Endothelial cell (in vitro differentiated cells): Measurements from ENCODE around the gene FUCA2. TPM values are rescaled to one million over a fixed set of nuclear protein-coding genes. Genes with fewer than 3 reads are reported as not detected.

Experiments
- DNase-seq: peaks from one replicate; pipeline ENCODE4 v3.0.0; 2021; ENCODE audit warnings: low spot score
- H3K27ac Mint-ChIP-seq: one replicate; pipeline ENCODE4 v1.8.0; 2021; ENCODE audit warnings: mixed read lengths, inconsistent platforms; ENCODE audit not compliant: unreplicated experiment
- H3K27me3 Mint-ChIP-seq: one replicate; pipeline ENCODE4 v1.8.0; 2021; ENCODE audit warnings: mild to moderate bottlenecking, moderate library complexity, mixed read lengths, inconsistent platforms; ENCODE audit not compliant: unreplicated experiment
- H3K36me3 Mint-ChIP-seq: one replicate; pipeline ENCODE4 v1.8.0; 2021; ENCODE audit warnings: mild to moderate bottlenecking, low read depth, mixed read lengths, inconsistent platforms; ENCODE audit not compliant: unreplicated experiment
- H3K4me1 Mint-ChIP-seq: one replicate; pipeline ENCODE4 v1.8.0; 2021; ENCODE audit warnings: mild to moderate bottlenecking, mixed read lengths, inconsistent platforms; ENCODE audit not compliant: unreplicated experiment
- H3K4me3 Mint-ChIP-seq: one replicate; pipeline ENCODE4 v1.8.0; 2021; ENCODE audit warnings: mild to moderate bottlenecking, mixed read lengths, inconsistent platforms; ENCODE audit not compliant: unreplicated experiment
- H3K9me3 Mint-ChIP-seq: one replicate; pipeline ENCODE4 v1.8.0; 2021; ENCODE audit warnings: mixed read lengths, inconsistent platforms; ENCODE audit not compliant: unreplicated experiment
- total RNA-seq: library from RNA; stranded (reverse); fragmentation: NEBNext Ultra II Directional; extraction: Animal tissue kit (Norgen Biotek cat#: 25700); gene quantifications from one replicate; pipeline ENCODE4 v1.2.1, GENCODE V29; 2021; ENCODE audit not compliant: unreplicated experiment
- TF ChIP-seq, protein P1 (sequence below): fragments of 200-600 bp; sonication (generic); IDR thresholded peaks from one replicate; pipeline ENCODE4 v1.5.0; 2021; ENCODE audit warnings: antibody characterized with exemption; ENCODE audit not compliant: unreplicated experiment

Gene FUCA2
- total RNA-seq, 1 donor from 2014 or later: 31.0 TPM

DNA sequence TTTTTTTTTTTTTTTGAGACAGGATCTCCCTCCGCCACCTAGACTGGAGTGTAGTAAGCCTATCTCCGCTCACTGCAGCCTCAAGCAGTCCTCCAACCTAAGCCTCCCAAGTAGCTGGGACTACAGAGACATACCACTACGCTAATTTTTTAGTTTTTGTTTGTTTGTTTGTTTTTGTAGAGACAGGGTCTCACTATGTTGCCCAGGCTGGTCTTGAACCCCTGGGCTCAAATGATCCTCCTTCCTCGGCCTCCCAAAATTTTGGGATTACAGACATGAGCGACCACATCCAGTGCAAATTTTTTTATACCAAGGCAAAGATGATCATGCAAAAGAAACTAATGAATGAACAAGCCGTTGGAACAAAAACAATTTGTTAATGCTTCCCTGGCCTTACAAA, 5.3 kb downstream of the FUCA2 start:
- H3K36me3 Mint-ChIP-seq: no peaks in the 10 kb centered on the region

DNA sequence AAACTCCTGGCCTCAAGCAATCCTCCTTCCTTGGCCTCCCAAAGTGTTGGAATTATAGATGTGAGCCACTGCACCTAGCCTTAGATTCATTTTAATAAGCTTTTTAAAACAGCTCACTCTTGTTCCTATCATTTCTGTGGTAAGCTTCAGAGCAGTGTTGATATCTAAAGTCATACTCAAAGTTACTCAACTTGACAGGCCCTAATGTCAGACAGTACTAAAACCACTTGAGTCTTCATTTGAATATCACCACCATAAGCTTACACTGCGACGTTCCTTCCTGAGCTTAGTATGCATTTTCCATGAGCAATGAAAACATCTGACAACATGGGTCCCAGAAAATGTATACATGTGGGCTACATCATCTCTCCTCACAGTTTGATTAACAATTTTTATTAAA, 6.0 kb downstream of the FUCA2 start:
- TF ChIP-seq, protein P1, sequence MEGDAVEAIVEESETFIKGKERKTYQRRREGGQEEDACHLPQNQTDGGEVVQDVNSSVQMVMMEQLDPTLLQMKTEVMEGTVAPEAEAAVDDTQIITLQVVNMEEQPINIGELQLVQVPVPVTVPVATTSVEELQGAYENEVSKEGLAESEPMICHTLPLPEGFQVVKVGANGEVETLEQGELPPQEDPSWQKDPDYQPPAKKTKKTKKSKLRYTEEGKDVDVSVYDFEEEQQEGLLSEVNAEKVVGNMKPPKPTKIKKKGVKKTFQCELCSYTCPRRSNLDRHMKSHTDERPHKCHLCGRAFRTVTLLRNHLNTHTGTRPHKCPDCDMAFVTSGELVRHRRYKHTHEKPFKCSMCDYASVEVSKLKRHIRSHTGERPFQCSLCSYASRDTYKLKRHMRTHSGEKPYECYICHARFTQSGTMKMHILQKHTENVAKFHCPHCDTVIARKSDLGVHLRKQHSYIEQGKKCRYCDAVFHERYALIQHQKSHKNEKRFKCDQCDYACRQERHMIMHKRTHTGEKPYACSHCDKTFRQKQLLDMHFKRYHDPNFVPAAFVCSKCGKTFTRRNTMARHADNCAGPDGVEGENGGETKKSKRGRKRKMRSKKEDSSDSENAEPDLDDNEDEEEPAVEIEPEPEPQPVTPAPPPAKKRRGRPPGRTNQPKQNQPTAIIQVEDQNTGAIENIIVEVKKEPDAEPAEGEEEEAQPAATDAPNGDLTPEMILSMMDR: no peak
- Mint-ChIP-seq H3K4me1 (no peaks in the 10 kb centered on the region), H3K27ac (no peak overlapping the region), H3K36me3 (no peaks in the 10 kb centered on the region), H3K4me3 (no peak overlapping the region), H3K9me3 (no peaks in the 10 kb centered on the region), H3K27me3 (no peaks in the 10 kb centered on the region)
- DNase-seq: no peak

More for the DNA sequence above, 5.3 kb downstream of the FUCA2 start:
- no peak for DNase-seq
- Mint-ChIP-seq H3K9me3 (no peaks in the 10 kb centered on the region), H3K27ac (no peak overlapping the region), H3K4me1 (peaks cover 6% of the 10 kb centered on the region), H3K4me3 (no peak overlapping the region), H3K27me3 (peaks cover 3% of the 10 kb centered on the region)
- TF ChIP-seq, protein P1: no peak

DNA sequence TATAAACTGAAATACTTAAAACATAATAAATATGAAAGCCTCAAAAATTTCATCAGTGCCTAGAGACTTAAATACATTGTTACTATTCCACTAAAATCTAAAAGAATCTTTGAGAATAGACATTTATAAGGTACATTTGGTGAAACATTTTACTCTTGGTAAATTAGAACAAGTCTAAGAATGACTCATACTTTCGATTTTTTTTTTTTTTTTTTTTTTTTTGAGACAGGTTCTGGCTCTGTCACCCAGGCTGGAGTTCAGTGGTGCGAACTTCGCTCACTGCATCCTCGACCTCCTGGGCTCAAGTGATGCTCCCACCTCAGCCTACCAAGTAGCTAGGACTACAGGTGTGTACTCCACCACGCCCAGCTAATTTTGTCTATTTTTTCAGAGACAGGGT, 6.4 kb downstream of the FUCA2 start:
- H3K36me3 Mint-ChIP-seq: peaks cover 1% of the 10 kb centered on the region
- H3K9me3 Mint-ChIP-seq: no peaks in the 10 kb centered on the region
- H3K27ac Mint-ChIP-seq: no peak overlapping the region
- no peaks in the 10 kb centered on the region for H3K4me1 Mint-ChIP-seq
- peaks cover 1% of the 10 kb centered on the region for H3K27me3 Mint-ChIP-seq
- no peak overlapping the region for H3K4me3 Mint-ChIP-seq
- DNase-seq: no peak
- TF ChIP-seq, protein P1: no peak

DNA sequence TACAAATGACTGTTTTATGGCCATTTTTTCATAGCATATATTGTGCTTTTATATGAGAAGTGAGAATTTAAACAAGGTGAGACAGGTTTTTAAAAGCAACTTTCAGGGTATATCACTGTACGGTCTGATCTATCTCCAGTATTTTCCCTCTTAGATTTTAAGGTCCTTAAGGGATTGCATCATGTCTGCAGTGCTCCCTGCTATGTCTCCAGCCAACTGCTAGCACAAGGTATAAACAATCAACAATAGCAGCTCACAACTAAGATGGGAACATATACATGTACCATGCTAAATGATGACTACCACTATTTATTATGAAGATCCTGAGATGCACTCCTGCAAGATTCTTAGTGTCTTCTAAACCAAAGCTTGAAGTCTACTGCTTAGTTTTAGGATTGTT, 7.2 kb downstream of the FUCA2 start:
- H3K27ac Mint-ChIP-seq: no peak overlapping the region
- TF ChIP-seq, protein P1: no peak
- H3K36me3 Mint-ChIP-seq: peaks cover 9% of the 10 kb centered on the region
- no peaks in the 10 kb centered on the region for H3K9me3 Mint-ChIP-seq
- no peak overlapping the region for H3K4me3 Mint-ChIP-seq
- DNase-seq: no peak
- H3K27me3 Mint-ChIP-seq: peaks cover 1% of the 10 kb centered on the region
- no peaks in the 10 kb centered on the region for H3K4me1 Mint-ChIP-seq

DNA sequence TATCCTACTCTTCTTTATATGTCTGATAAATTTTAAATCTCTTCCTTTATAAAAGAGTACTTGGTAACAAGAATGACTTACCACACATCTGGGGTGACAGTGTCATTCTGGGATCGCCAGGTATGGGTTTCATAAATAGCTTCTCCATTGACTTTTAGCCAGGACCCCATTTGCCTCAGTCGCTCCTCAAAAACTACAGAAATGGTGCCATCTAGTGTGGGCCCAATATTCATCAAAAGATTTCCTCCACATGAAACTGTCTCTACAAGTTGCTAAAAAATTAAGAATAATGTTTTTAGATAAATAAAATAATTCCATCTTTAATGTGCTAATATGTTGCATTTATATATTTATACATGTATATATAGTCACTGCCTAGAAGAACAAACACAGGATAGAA, 9.7 kb downstream of the FUCA2 start:
- Mint-ChIP-seq H3K4me3 (no peak overlapping the region), H3K4me1 (peaks cover 17% of the 10 kb centered on the region), H3K36me3 (peaks cover 21% of the 10 kb centered on the region), H3K9me3 (no peaks in the 10 kb centered on the region), H3K27ac (no peak overlapping the region), H3K27me3 (peaks cover 5% of the 10 kb centered on the region)
- TF ChIP-seq, protein P1: no peak
- DNase-seq: no peak
